Measurements from ENCODE around the gene NUP50.

NUP50 gene

GRCh38 chr22:45163451-45164269, at the start of gene NUP50:
Gene NUP50 (plus strand): TSS chr22:45163925. CDS start chr22:45168178, 4,253 bp downstream.
- DNase-seq (ENCODE audit: low read depth): peak; percentile 95

GRCh38 chr22:45120440-45120839, 43.3 kb upstream of the NUP50 start:
- no peak for DNase-seq (ENCODE audit: low read depth)

GRCh38 chr22:45120931-45121330, 42.8 kb upstream of the NUP50 start:
- no peak for DNase-seq (ENCODE audit: low read depth)

GRCh38 chr22:45124176-45124847, 39.4 kb upstream of the NUP50 start:
- no peak for DNase-seq (ENCODE audit: low read depth)

GRCh38 chr22:45125188-45125587, 38.5 kb upstream of the NUP50 start:
- no peak for DNase-seq (ENCODE audit: low read depth)

GRCh38 chr22:45127866-45128265, 35.9 kb upstream of the NUP50 start:
- DNase-seq (ENCODE audit: low read depth): no peak

- no peak for DNase-seq (ENCODE audit: low read depth)
Measured at GRCh38 chr22:45129703-45130524, 33.8 kb upstream of the NUP50 start.

- DNase-seq (ENCODE audit: low read depth): no peak
Measured at GRCh38 chr22:45130891-45131290, 32.8 kb upstream of the NUP50 start.

- DNase-seq (ENCODE audit: low read depth): no peak
Measured at GRCh38 chr22:45131749-45132148, 32.0 kb upstream of the NUP50 start.

GRCh38 chr22:45134313-45134712, 29.4 kb upstream of the NUP50 start:
- DNase-seq (ENCODE audit: low read depth): no peak

GRCh38 chr22:45136594-45136993, 27.1 kb upstream of the NUP50 start:
- DNase-seq (ENCODE audit: low read depth): no peak

GRCh38 chr22:45139693-45140092, 24.0 kb upstream of the NUP50 start:
- no peak for DNase-seq (ENCODE audit: low read depth)

GRCh38 chr22:45142376-45142775, 21.3 kb upstream of the NUP50 start:
- DNase-seq (ENCODE audit: low read depth): no peak

- no peak for DNase-seq (ENCODE audit: low read depth)
Measured at GRCh38 chr22:45144916-45145315, 18.8 kb upstream of the NUP50 start.

GRCh38 chr22:45149671-45150070, 14.1 kb upstream of the NUP50 start:
- DNase-seq (ENCODE audit: low read depth): no peak

- DNase-seq (ENCODE audit: low read depth): no peak
Measured at GRCh38 chr22:45150139-45150538, 13.6 kb upstream of the NUP50 start.

GRCh38 chr22:45151503-45151902, 12.2 kb upstream of the NUP50 start:
- DNase-seq (ENCODE audit: low read depth): no peak

GRCh38 chr22:45154383-45154782, 9.3 kb upstream of the NUP50 start:
- no peak for DNase-seq (ENCODE audit: low read depth)

- DNase-seq (ENCODE audit: low read depth): no peak
Measured at GRCh38 chr22:45155050-45155840, 8.5 kb upstream of the NUP50 start.

GRCh38 chr22:45157907-45158306, 5.8 kb upstream of the NUP50 start:
- no peak for DNase-seq (ENCODE audit: low read depth)

- no peak for DNase-seq (ENCODE audit: low read depth)
Measured at GRCh38 chr22:45159652-45160462, 3.9 kb upstream of the NUP50 start.
